K562 (cell line): Measurements from ENCODE around the gene SAP25. TPM values are rescaled to one million over a fixed set of nuclear protein-coding genes. Genes with fewer than 3 reads are reported as not detected.
A peak's percentile ranks its signal among the peaks of the same experiment; 100 is the strongest.

Experiments
- ATAC-seq: fragments of 200-7000 bp; cut with Tn5 transposase; 3 replicates; pipeline ENCODE4 v1.9.1; 2020; ENCODE audit warnings: moderate library complexity
- BruUV-seq: library from RNA; stranded (reverse); fragments of 400-500 nt; replicated peaks from 2 replicates; lab custom pipeline; 2021; lab: Mats Ljungman, UMichigan
- CTCF ChIA-PET: fragments of 300-600 bp; formaldehyde crosslinking; extraction: SDS; loops from one replicate; lab custom pipeline; 2021; ENCODE audit warnings: low intra/inter-chr PET ratio; lab: Yijun Ruan, JAX
- POLR2A ChIA-PET: fragments of 300-600, 350-650 bp; sonication (Branson Sonifier 250); formaldehyde crosslinking; extraction: SDS; loops from one replicate; lab custom pipeline; 2021; ENCODE audit warnings: antibody characterized with exemption, inconsistent platforms; lab: Yijun Ruan, JAX
- DNase-seq, 4 experiments: peaks; one replicate each; pipeline versions ENCODE4 v3.0.0 to v3.0.0-alpha.2; 2011 to 2018; ENCODE audit warnings: low spot score in 3 of 4, mixed read lengths in 3 of 4; ENCODE audit errors: extremely low read depth in 1 of 4
- FAIRE-seq: peaks from 2 replicates; lab custom pipeline; 2011; peaks lifted over from hg19 to GRCh38; lab: Jason Lieb, UNC
- H2AFZ ChIP-seq: 2 replicates; pipeline ENCODE4 v1.6.0; 2011; ENCODE audit warnings: low read depth, low read length, control low read depth, inconsistent platforms
- H3K27ac ChIP-seq: fragments of 200-600 bp; 3 replicates; pipeline ENCODE4 v1.8.0; 2011; ENCODE audit warnings: low read depth, mild to moderate bottlenecking, control low read depth, inconsistent platforms, low read length, moderate library complexity, mixed read lengths; ENCODE audit errors: extremely low read depth
- H3K27me3 ChIP-seq, 2 experiments: fragments of 300-600 bp in 1 of 2; 2 replicates in 1 of 2; 3 replicates in 1 of 2; pipeline versions ENCODE4 v1.6.0 to v1.8.0; 2011; ENCODE audit warnings: inconsistent platforms in 2 of 2, low read length in 2 of 2, mild to moderate bottlenecking in 1 of 2, mixed read lengths in 1 of 2, moderate library complexity in 1 of 2; ENCODE audit not compliant: control insufficient read depth in 2 of 2, insufficient read depth in 2 of 2
- H3K36me3 ChIP-seq: fragments of 300-600 bp; 3 replicates; pipeline ENCODE4 v1.8.0; 2011; ENCODE audit warnings: mild to moderate bottlenecking, low read length, inconsistent platforms; ENCODE audit not compliant: control insufficient read depth, insufficient read depth
- H3K4me1 ChIP-seq, 2 experiments: fragments of 200-600 bp in 1 of 2; replicated peaks in 1 of 2; 2 replicates in 1 of 2; 3 replicates in 1 of 2; pipeline versions ENCODE4 v1.5.1 to v1.8.0; 2011; ENCODE audit warnings: inconsistent platforms in 2 of 2, low read length in 2 of 2, mild to moderate bottlenecking in 1 of 2, mixed read lengths in 1 of 2, moderate library complexity in 1 of 2; ENCODE audit not compliant: control insufficient read depth in 2 of 2, insufficient read depth in 2 of 2
- H3K4me2 ChIP-seq: 2 replicates; pipeline ENCODE4 v1.6.1; 2011; ENCODE audit warnings: low read length, control low read depth, inconsistent platforms, mixed read lengths; ENCODE audit not compliant: insufficient read depth
- H3K4me3 ChIP-seq: fragments of 200-600 bp; sonication (generic), shearing (Covaris generic); 2 replicates; pipeline ENCODE4 v1.5.1; 2016; ENCODE audit warnings: control low read depth, inconsistent platforms
- H3K79me2 ChIP-seq: fragments of 200-600 bp; 3 replicates; pipeline ENCODE4 v1.8.0; 2011; ENCODE audit warnings: low read length, inconsistent platforms; ENCODE audit not compliant: control insufficient read depth, insufficient read depth
- H3K9ac ChIP-seq, 2 experiments: 2 replicates each; pipeline versions ENCODE4 v1.6.0 to v1.6.1; 2011; ENCODE audit warnings: low read depth in 2 of 2, low read length in 2 of 2, control low read depth in 1 of 2, inconsistent platforms in 1 of 2, mild to moderate bottlenecking in 1 of 2, mixed read lengths in 1 of 2; ENCODE audit not compliant: insufficient read depth in 1 of 2
- H3K9me1 ChIP-seq: one replicate; pipeline ENCODE4 v1.6.0; 2011; ENCODE audit warnings: inconsistent platforms, mild to moderate bottlenecking, low read length, moderate library complexity; ENCODE audit not compliant: control insufficient read depth, insufficient read depth
- H3K9me3 ChIP-seq: replicated peaks from 2 replicates; pipeline ENCODE4 v1.5.1; 2011; ENCODE audit warnings: low read depth, low read length, inconsistent platforms; ENCODE audit not compliant: control insufficient read depth, insufficient read depth
- H4K20me1 ChIP-seq: replicated peaks from 2 replicates; pipeline ENCODE4 v1.6.1; 2011; ENCODE audit warnings: low read length, inconsistent platforms, mixed read lengths; ENCODE audit not compliant: control insufficient read depth, insufficient read depth
- ATF3 ChIP-seq, 2 experiments: fragments of 450-650 bp in 1 of 2; sonication (generic) in 1 of 2; formaldehyde crosslinking in 1 of 2; IDR thresholded peaks in 1 of 2; conservative IDR thresholded peaks in 1 of 2; 2 replicates each; pipeline versions ENCODE4 v1.6.1 to v1.8.1; 2016 to 2023; ENCODE audit warnings: mild to moderate bottlenecking in 2 of 2, moderate library complexity in 2 of 2, inconsistent platforms in 1 of 2, missing genetic modification reagents in 1 of 2
- BCL6 ChIP-seq: fragments of 250-450 bp; sonication (Bioruptor Pico); IDR thresholded peaks from 2 replicates; pipeline ENCODE4 v1.4.0; 2020
- CBFA2T2 ChIP-seq: fragments of 450-650 bp; conservative IDR thresholded peaks from 2 replicates; pipeline ENCODE4 v1.6.1; 2017; ENCODE audit warnings: mild to moderate bottlenecking
- CEBPG ChIP-seq, 3 experiments: fragments of 200-800 bp in 1 of 3; sonication (Bioruptor generic) in 1 of 3; sonication (generic) in 1 of 3; formaldehyde crosslinking in 1 of 3; IDR thresholded peaks in 2 of 3; conservative IDR thresholded peaks in 1 of 3; 2 replicates each; pipeline versions ENCODE4 v1.6.1 to v1.8.0; 2016 to 2022; ENCODE audit warnings: missing compliant biosample characterization in 2 of 3, missing genetic modification characterization in 2 of 3, mild to moderate bottlenecking in 1 of 3, missing genetic modification reagents in 1 of 3
- ETV5 ChIP-seq: sonication (generic); formaldehyde crosslinking; IDR thresholded peaks from 2 replicates; pipeline ENCODE4 v1.4.0; 2020; ENCODE audit warnings: low read depth, mild to moderate bottlenecking, missing genetic modification reagents
- NBN ChIP-seq: fragments of 450-650 bp; IDR thresholded peaks from 2 replicates; pipeline ENCODE4 v1.6.1; 2016; ENCODE audit warnings: low read depth, mild to moderate bottlenecking
- PHB2 ChIP-seq: fragments of 450-650 bp; IDR thresholded peaks from 2 replicates; pipeline ENCODE4 v1.6.1; 2017; ENCODE audit warnings: low read depth
- TFAM ChIP-seq: fragments of 250-450 bp; sonication (Bioruptor Pico); conservative IDR thresholded peaks from 2 replicates; pipeline ENCODE4 v1.5.0; 2021; ENCODE audit warnings: mild to moderate bottlenecking, moderate library complexity
- TFE3 ChIP-seq: fragments of 450-650 bp; formaldehyde crosslinking; IDR thresholded peaks from 2 replicates; pipeline ENCODE4 v1.4.0; 2020; ENCODE audit warnings: mild to moderate bottlenecking, mixed read lengths
- XRCC3 ChIP-seq: fragments of 450-650 bp; IDR thresholded peaks from 2 replicates; pipeline ENCODE4 v1.6.1; 2017; ENCODE audit warnings: mild to moderate bottlenecking, moderate library complexity
- ZBTB33 ChIP-seq: sonication (generic); formaldehyde crosslinking; IDR thresholded peaks from 2 replicates; pipeline ENCODE4 v1.8.1; 2023; ENCODE audit warnings: mild to moderate bottlenecking, missing genetic modification reagents
- ZNF551 ChIP-seq: fragments of 250-450 bp; sonication (Bioruptor Pico); IDR thresholded peaks from 2 replicates; pipeline ENCODE4 v1.5.0; 2021; ENCODE audit warnings: mild to moderate bottlenecking, moderate library complexity
- WGBS: fragments of 100-300 bp; shearing (Covaris generic); methylation state at CpG from one replicate; pipeline ENCODE4 v1.1.6; 2016; ENCODE audit warnings: low coverage, mixed read lengths; ENCODE audit not compliant: insufficient coverage; ENCODE audit errors: missing lambda C conversion rate; 5-methylcytosine and 5-hydroxymethylcytosine counted together
- in situ Hi-C: fragments of 300-500 bp; cut with MboI; formaldehyde crosslinking; loops from 4 replicates; pipeline ENCODE4 v1.15.0; 2018; ENCODE audit warnings: inconsistent platforms, mixed read lengths
- intact Hi-C: fragments of 100-400 bp; cut with micrococcal nuclease; formaldehyde crosslinking; loops from 2 replicates; pipeline ENCODE4 v1.14.2; 2022
- polyA plus RNA-seq, 8 experiments: library from polyadenylated mRNA; depleted of rRNA in 4 of 8; stranded (reverse) in 5 of 8; unstranded in 3 of 8; fragments of >200 nt; fragmentation: Nextera tagmentation in 2 of 8; fragmentation: Illumina TruSeq in 1 of 8; extraction: Ambion mirVana in 2 of 8; extraction: Trizol in 1 of 8; gene quantifications; 2 replicates each; pipeline versions ENCODE4 v1.2.1 to v1.2.3, GENCODE V29; 2011 to 2014; ENCODE audit warnings: inconsistent platforms in 1 of 8, missing spikeins in 1 of 8
- total RNA-seq, 7 experiments: library from RNA; depleted of rRNA in 6 of 7; stranded (reverse); fragments of >200 nt in 6 of 7; fragmentation: Illumina TruSeq in 2 of 7; extraction: Trizol in 2 of 7; gene quantifications; 2 replicates each; pipeline versions ENCODE4 v1.2.1 to v1.2.3, GENCODE V29; 2011 to 2021; ENCODE audit warnings: low replicate concordance in 1 of 7

SAP25 gene
- total and polyA plus RNA-seq, 9 of the 15 experiments (the other 6 are each of a cell fraction or from before 2014, with no cell fraction given): 0.13 to 5.3 (median 0.78) TPM; not detected in 1

GRCh38 chr7:100583132-100584053 lies 9.7 kb upstream of the SAP25 start:
- in situ Hi-C loops (no loop called here), intact Hi-C loops (no loop called here)
- peak overlapping the region; percentile 12; the same call in 1 of the 2 replicates for H3K4me2 ChIP-seq
- H3K4me3 ChIP-seq: peak overlapping the region; percentile 0; the same call in 1 of the 2 replicates
- no peaks in the 10 kb centered on the region for H3K27me3 ChIP-seq
- peaks cover 57% of the 10 kb centered on the region for H3K36me3 ChIP-seq
- H2AFZ ChIP-seq: no peak overlapping the region; the same call in 1 of the 2 replicates
- peak in 1 of 4 experiments; percentile 58 for DNase-seq
- POLR2A ChIA-PET: interaction anchor here (0.5 to 1.5 kb wide), 5 partner anchors 23 to 140 kb away, joined by 3 read pairs; no protein-coding TSS in a partner anchor
- H3K4me1 ChIP-seq: peaks cover 26 to 62% of the 10 kb centered on the region in 2 experiments
- H3K9me1 ChIP-seq: peaks cover 12% of the 10 kb centered on the region
- no peak for FAIRE-seq
- no peaks in the 10 kb centered on the region for H3K9me3 ChIP-seq
- H3K79me2 ChIP-seq: peaks cover 31% of the 10 kb centered on the region
- no peak for ATAC-seq
- CTCF ChIA-PET: no interaction called here
- peaks cover 24% of the 10 kb centered on the region for H4K20me1 ChIP-seq
- TSS peak; percentile 17 for BruUV-seq
- 52% methylated on average over 23 of the region's 23 CpGs for WGBS
- 0 out of 3 replicates have a peak overlapping the region, but pooled peaks have one; percentile 14 for H3K27ac ChIP-seq
- H3K9ac ChIP-seq: peak overlapping the region in 1 of 2 experiments; percentile 80; a peak in 2 of 4 replicates
- TF ChIP-seq ETV5 (CRISPR knock-in tag): peak; percentile 50; the same call in 1 of the 2 replicates
- no peak for TF ChIP-seq ZNF551 (CRISPR knock-in tag)
- 0 out of 2 replicates have a peak, but pooled peaks have one; percentile 9 for TF ChIP-seq CEBPG (CRISPR knock-in tag; IDR thresholded peaks at IDR 0.05)
- no peak for TF ChIP-seq CEBPG (tag; conservative IDR thresholded peaks at IDR 0.05 in 1 of 2, IDR thresholded peaks at IDR 0.05 in 1 of 2)
- TF ChIP-seq XRCC3: no peak
- no peak for TF ChIP-seq TFAM (CRISPR knock-in tag)
- TF ChIP-seq CBFA2T2: no peak
- no peak for TF ChIP-seq BCL6 (CRISPR knock-in tag)
- TF ChIP-seq ATF3 (IDR thresholded peaks at IDR 0.05): no peak
- TF ChIP-seq ATF3 (CRISPR knock-in tag; conservative IDR thresholded peaks at IDR 0.05): no peak
- TF ChIP-seq ZBTB33 (CRISPR knock-in tag): no peak
- TF ChIP-seq PHB2: no peak
- TF ChIP-seq TFE3 (CRISPR knock-in tag): peak; percentile 20; the same call in 1 of the 2 replicates
- TF ChIP-seq NBN: no peak
